Measurements from ENCODE around the gene FZD7.

The FZD7 gene

GRCh38 chr2:202069170-202070067, 35.8 kb downstream of the FZD7 start:
- DNase-seq = no peak

- no peak for DNase-seq
Observed at GRCh38 chr2:202071107-202071506, 37.5 kb downstream of the FZD7 start.

GRCh38 chr2:202072226-202072625, 38.6 kb downstream of the FZD7 start:
- no peak for DNase-seq

- no peak for DNase-seq
Observed at GRCh38 chr2:202072737-202073401, 39.2 kb downstream of the FZD7 start, which contains the start of gene KIAA2012. Gene KIAA2012, plus strand, starts transcription at chr2:202073255. Its CDS starts 373 bp downstream, at chr2:202073628.

- DNase-seq = no peak
Observed at GRCh38 chr2:202074324-202074723, 40.7 kb downstream of the FZD7 start.

GRCh38 chr2:202079310-202079709, 45.7 kb downstream of the FZD7 start:
- DNase-seq = no peak

GRCh38 chr2:202084265-202084664, 50.6 kb downstream of the FZD7 start:
- no peak for DNase-seq
